ENCODE measurements around the gene BCOR.

DNA sequence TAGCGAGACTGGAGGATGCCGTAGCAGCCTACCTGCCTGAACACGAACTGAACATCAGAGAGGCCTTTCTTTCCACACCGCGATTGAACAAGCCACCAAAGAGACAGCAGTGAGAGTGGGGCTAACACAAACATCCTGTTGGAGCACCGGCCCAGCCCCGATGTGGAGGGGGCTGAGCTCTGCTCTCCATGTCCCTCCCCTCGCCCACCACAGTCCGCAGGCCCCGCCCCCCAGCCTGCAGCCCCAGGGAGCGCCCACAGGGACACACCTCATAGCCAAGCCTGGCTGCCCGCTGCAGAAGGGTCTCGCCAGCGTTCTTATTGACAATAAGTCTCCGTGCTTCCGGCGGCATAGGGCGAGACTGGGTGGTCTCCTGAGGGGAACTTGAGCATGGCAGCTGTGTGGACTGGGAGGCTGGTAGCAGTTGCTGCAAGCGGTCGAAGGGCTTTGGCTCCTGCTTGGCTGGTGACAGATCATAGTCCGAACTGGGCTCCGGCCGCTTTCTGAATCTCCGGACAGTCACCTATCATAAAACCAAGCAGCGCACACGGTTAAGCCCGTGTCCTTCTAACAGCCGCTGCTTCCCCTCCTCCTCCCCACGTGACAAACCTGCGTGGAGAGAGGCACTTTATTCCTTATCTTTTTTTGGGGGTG is 35.8 kb downstream of the BCOR start:
- TF ChIP-seq SP1 (IDR thresholded peaks at IDR 0.05; ENCODE audit: low read depth, low read length) (no peak), POLR2A (IDR thresholded peaks at IDR 0.05; ENCODE audit: control extremely low read depth in 1 of 2, low read depth in 2 of 2, low read length in 2 of 2) (no peak), JUN (IDR thresholded peaks at IDR 0.05; ENCODE audit: low read depth, low read length) (no peak), EGR1 (IDR thresholded peaks at IDR 0.05; ENCODE audit: borderline replicate concordance, low read depth, low read length) (no peak), RXRA (IDR thresholded peaks at IDR 0.05; ENCODE audit: insufficient read depth, low read depth, low read length) (no peak), RFX5 (IDR thresholded peaks at IDR 0.05; ENCODE audit: borderline replicate concordance, low read depth, low read length) (no peak), RAD21 (IDR thresholded peaks at IDR 0.05 in 1 of 2, conservative IDR thresholded peaks at IDR 0.05 in 1 of 2; ENCODE audit: low read depth in 2 of 2, low read length in 2 of 2) (no peak), POU5F1 (IDR thresholded peaks at IDR 0.05; ENCODE audit: low read depth, low read length) (no peak)
- TF ChIP-seq, protein P1, sequence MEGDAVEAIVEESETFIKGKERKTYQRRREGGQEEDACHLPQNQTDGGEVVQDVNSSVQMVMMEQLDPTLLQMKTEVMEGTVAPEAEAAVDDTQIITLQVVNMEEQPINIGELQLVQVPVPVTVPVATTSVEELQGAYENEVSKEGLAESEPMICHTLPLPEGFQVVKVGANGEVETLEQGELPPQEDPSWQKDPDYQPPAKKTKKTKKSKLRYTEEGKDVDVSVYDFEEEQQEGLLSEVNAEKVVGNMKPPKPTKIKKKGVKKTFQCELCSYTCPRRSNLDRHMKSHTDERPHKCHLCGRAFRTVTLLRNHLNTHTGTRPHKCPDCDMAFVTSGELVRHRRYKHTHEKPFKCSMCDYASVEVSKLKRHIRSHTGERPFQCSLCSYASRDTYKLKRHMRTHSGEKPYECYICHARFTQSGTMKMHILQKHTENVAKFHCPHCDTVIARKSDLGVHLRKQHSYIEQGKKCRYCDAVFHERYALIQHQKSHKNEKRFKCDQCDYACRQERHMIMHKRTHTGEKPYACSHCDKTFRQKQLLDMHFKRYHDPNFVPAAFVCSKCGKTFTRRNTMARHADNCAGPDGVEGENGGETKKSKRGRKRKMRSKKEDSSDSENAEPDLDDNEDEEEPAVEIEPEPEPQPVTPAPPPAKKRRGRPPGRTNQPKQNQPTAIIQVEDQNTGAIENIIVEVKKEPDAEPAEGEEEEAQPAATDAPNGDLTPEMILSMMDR (IDR thresholded peaks at IDR 0.05; ENCODE audit: control extremely low read depth in 1 of 3, insufficient read depth in 1 of 3, low read depth in 1 of 3, low read length in 3 of 3) = no peak
- TF ChIP-seq, protein P2, sequence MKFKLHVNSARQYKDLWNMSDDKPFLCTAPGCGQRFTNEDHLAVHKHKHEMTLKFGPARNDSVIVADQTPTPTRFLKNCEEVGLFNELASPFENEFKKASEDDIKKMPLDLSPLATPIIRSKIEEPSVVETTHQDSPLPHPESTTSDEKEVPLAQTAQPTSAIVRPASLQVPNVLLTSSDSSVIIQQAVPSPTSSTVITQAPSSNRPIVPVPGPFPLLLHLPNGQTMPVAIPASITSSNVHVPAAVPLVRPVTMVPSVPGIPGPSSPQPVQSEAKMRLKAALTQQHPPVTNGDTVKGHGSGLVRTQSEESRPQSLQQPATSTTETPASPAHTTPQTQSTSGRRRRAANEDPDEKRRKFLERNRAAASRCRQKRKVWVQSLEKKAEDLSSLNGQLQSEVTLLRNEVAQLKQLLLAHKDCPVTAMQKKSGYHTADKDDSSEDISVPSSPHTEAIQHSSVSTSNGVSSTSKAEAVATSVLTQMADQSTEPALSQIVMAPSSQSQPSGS (IDR thresholded peaks at IDR 0.05; ENCODE audit: low read length) = no peak
- TF ChIP-seq, protein P3, sequence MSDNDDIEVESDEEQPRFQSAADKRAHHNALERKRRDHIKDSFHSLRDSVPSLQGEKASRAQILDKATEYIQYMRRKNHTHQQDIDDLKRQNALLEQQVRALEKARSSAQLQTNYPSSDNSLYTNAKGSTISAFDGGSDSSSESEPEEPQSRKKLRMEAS (IDR thresholded peaks at IDR 0.05) = no peak
- TF ChIP-seq, protein P4, sequence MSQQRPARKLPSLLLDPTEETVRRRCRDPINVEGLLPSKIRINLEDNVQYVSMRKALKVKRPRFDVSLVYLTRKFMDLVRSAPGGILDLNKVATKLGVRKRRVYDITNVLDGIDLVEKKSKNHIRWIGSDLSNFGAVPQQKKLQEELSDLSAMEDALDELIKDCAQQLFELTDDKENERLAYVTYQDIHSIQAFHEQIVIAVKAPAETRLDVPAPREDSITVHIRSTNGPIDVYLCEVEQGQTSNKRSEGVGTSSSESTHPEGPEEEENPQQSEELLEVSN (IDR thresholded peaks at IDR 0.05) = no peak

All from H1 (cell line).